HepG2 (cell line): Measurements from ENCODE around the gene PLS1. TPM values are rescaled to one million over a fixed set of nuclear protein-coding genes. Genes with fewer than 3 reads are reported as not detected.

ENCODE experiments used
- ATAC-seq: fragments of 200-7000 bp; cut with Tn5 transposase; 3 replicates; pipeline ENCODE4 v1.9.1; 2020; ENCODE audit warnings: mild to moderate bottlenecking, moderate library complexity
- BruUV-seq: library from RNA; stranded (reverse); fragments of 400-500 nt; replicated peaks from 2 replicates; lab custom pipeline; 2021; lab: Mats Ljungman, UMichigan
- CTCF ChIA-PET: fragments of 300-600 bp; formaldehyde crosslinking; extraction: SDS; loops from one replicate; lab custom pipeline; 2021; ENCODE audit warnings: low total read pairs, inconsistent platforms, low intra/inter-chr PET ratio; lab: Yijun Ruan, JAX
- POLR2A ChIA-PET: fragments of 350-600 bp; sonication (Branson Sonifier 250); formaldehyde crosslinking; loops from one replicate; lab custom pipeline; 2020; ENCODE audit warnings: antibody characterized with exemption, inconsistent platforms; lab: Yijun Ruan, JAX
- DNase-seq: peaks from one replicate; pipeline ENCODE4 v3.0.0-alpha.2; 2015; ENCODE audit warnings: low spot score
- FAIRE-seq: peaks from 3 replicates; lab custom pipeline; 2011; peaks lifted over from hg19 to GRCh38; lab: Jason Lieb, UNC
- H2AFZ ChIP-seq: one replicate; pipeline ENCODE4 v1.6.1; 2011; ENCODE audit warnings: low read length, inconsistent platforms
- H3K27ac ChIP-seq: fragments of 300-600 bp; 3 replicates; pipeline ENCODE4 v1.8.0; 2011; ENCODE audit warnings: mixed run types, mild to moderate bottlenecking, mixed read lengths, low read length, inconsistent platforms; ENCODE audit not compliant: insufficient read depth; ENCODE audit errors: extremely low read length
- H3K27me3 ChIP-seq, 2 experiments: fragments of 200-600 bp in 1 of 2; 2 replicates in 1 of 2; 3 replicates in 1 of 2; pipeline versions ENCODE4 v1.6.0 to v1.8.0; 2011; ENCODE audit warnings: low read length in 2 of 2, mild to moderate bottlenecking in 2 of 2, moderate library complexity in 2 of 2, inconsistent platforms in 1 of 2; ENCODE audit not compliant: insufficient read depth in 2 of 2, control insufficient read depth in 1 of 2
- H3K36me3 ChIP-seq, 2 experiments: fragments of 200-600 bp in 1 of 2; replicated peaks in 1 of 2; 2 replicates in 1 of 2; 3 replicates in 1 of 2; pipeline versions ENCODE4 v1.5.1 to v1.8.0; 2011; ENCODE audit warnings: low read length in 2 of 2, inconsistent platforms in 1 of 2; ENCODE audit not compliant: insufficient read depth in 2 of 2, control insufficient read depth in 1 of 2
- H3K4me1 ChIP-seq: 2 replicates; pipeline ENCODE4 v1.5.1; 2012; ENCODE audit warnings: low read length, inconsistent platforms; ENCODE audit not compliant: insufficient read depth
- H3K4me2 ChIP-seq: 2 replicates; pipeline ENCODE4 v1.6.0; 2011; ENCODE audit warnings: low read depth, low read length, inconsistent platforms
- H3K4me3 ChIP-seq, 3 experiments: fragments of 200-600 bp in 1 of 3; sonication (generic), shearing (Covaris generic) in 1 of 3; replicated peaks in 1 of 3; 2 replicates each; pipeline ENCODE4 v1.5.1; 2011 to 2016; ENCODE audit warnings: low read length in 3 of 3, inconsistent platforms in 2 of 3, low read depth in 2 of 3, mild to moderate bottlenecking in 2 of 3, control low read depth in 1 of 3, mixed read lengths in 1 of 3; ENCODE audit not compliant: insufficient read depth in 1 of 3
- H3K79me2 ChIP-seq: one replicate; pipeline ENCODE4 v1.6.1; 2011; ENCODE audit warnings: low read length, inconsistent platforms; ENCODE audit not compliant: insufficient read depth
- H3K9ac ChIP-seq: 2 replicates; pipeline ENCODE4 v1.6.0; 2011; ENCODE audit warnings: mild to moderate bottlenecking, low read depth, low read length, inconsistent platforms; ENCODE audit not compliant: insufficient read depth
- H3K9me3 ChIP-seq: 2 replicates; pipeline ENCODE4 v1.5.1; 2012; ENCODE audit warnings: mild to moderate bottlenecking, low read length
- H4K20me1 ChIP-seq: 2 replicates; pipeline ENCODE4 v1.6.0; 2011; ENCODE audit warnings: inconsistent platforms, mild to moderate bottlenecking, low read length, moderate library complexity; ENCODE audit not compliant: insufficient read depth
- CENPT ChIP-seq: sonication (generic); formaldehyde crosslinking; IDR thresholded peaks from 2 replicates; pipeline ENCODE4 v1.8.0; 2022; ENCODE audit warnings: low read depth, mild to moderate bottlenecking, moderate library complexity, missing genetic modification reagents
- FOSL2 ChIP-seq: sonication (generic); formaldehyde crosslinking; IDR thresholded peaks from 2 replicates; pipeline ENCODE4 v1.4.0; 2020; ENCODE audit warnings: missing genetic modification reagents
- NCOA1 ChIP-seq: sonication (generic); formaldehyde crosslinking; IDR thresholded peaks from 2 replicates; pipeline ENCODE4 v1.9.0; 2021; ENCODE audit warnings: missing genetic modification reagents
- NFIC ChIP-seq: IDR thresholded peaks from 2 replicates; pipeline ENCODE4 v1.6.1; 2012; ENCODE audit warnings: mild to moderate bottlenecking, low read length, inconsistent platforms
- SRSF9 ChIP-seq: fragments of 200-400 bp; formaldehyde crosslinking; IDR thresholded peaks from 2 replicates; pipeline ENCODE4 v1.6.1; 2018; ENCODE audit warnings: borderline replicate concordance, mild to moderate bottlenecking, low read depth, low read length; ENCODE audit not compliant: insufficient read depth, poor library complexity, severe bottlenecking
- XBP1 ChIP-seq: sonication (generic); formaldehyde crosslinking; IDR thresholded peaks from 2 replicates; pipeline ENCODE4 v1.5.0; 2020; ENCODE audit warnings: missing genetic modification reagents
- ZNF629 ChIP-seq: sonication (generic); formaldehyde crosslinking; conservative IDR thresholded peaks from 2 replicates; pipeline ENCODE4 v1.5.0; 2020; ENCODE audit warnings: missing genetic modification reagents
- ZSCAN29 ChIP-seq: sonication (generic); formaldehyde crosslinking; conservative IDR thresholded peaks from 2 replicates; pipeline ENCODE4 v1.4.0; 2020; ENCODE audit warnings: mild to moderate bottlenecking, missing genetic modification reagents
- WGBS: methylation state at CpG from one replicate; pipeline ENCODE4 v1.1.6; 2017; ENCODE audit warnings: low lambda C conversion rate; 5-methylcytosine and 5-hydroxymethylcytosine counted together
- in situ Hi-C: cut with HindIII; loops from 2 replicates; pipeline ENCODE4 v1.10.0; 2017; ENCODE audit warnings: low pct_unique_long_range_greater_than_20kb; ENCODE audit not compliant: extremely low pct_ligation_motif_present
- intact Hi-C: fragments of 100-400 bp; cut with micrococcal nuclease; formaldehyde crosslinking; loops from one replicate; pipeline ENCODE4 v1.10.0; 2022; ENCODE audit not compliant: unreplicated experiment
- polyA plus RNA-seq, 8 experiments: library from polyadenylated mRNA; depleted of rRNA in 3 of 8; stranded (reverse) in 7 of 8; unstranded in 1 of 8; fragments of >200 nt; fragmentation: Illumina TruSeq in 4 of 8; extraction: Trizol in 4 of 8; gene quantifications; 2 replicates each; pipeline versions ENCODE4 v1.2.1 to v1.2.3, GENCODE V29; 2011 to 2016; ENCODE audit warnings: low read depth in 4 of 8, missing spikeins in 1 of 8, mixed read lengths in 1 of 8; ENCODE audit not compliant: insufficient read depth in 1 of 8
- total RNA-seq, 5 experiments: library from RNA; depleted of rRNA; stranded (reverse); fragments of >200 nt; fragmentation: Illumina TruSeq; extraction: Trizol; gene quantifications; 2 replicates each; pipeline ENCODE4 v1.2.3, GENCODE V29; 2016; ENCODE audit warnings: low read depth in 1 of 5
- TF ChIP-seq, protein P1 (sequence below): sonication (generic); formaldehyde crosslinking; IDR thresholded peaks from 2 replicates; pipeline ENCODE4 v1.9.0; 2021; ENCODE audit warnings: mild to moderate bottlenecking, missing genetic modification reagents

PLS1 gene
- total and polyA plus RNA-seq, 2 of the 13 experiments (the other 11 are each of a cell fraction or from before 2014, with no cell fraction given) = 11.2 to 21.1 TPM

DNA sequence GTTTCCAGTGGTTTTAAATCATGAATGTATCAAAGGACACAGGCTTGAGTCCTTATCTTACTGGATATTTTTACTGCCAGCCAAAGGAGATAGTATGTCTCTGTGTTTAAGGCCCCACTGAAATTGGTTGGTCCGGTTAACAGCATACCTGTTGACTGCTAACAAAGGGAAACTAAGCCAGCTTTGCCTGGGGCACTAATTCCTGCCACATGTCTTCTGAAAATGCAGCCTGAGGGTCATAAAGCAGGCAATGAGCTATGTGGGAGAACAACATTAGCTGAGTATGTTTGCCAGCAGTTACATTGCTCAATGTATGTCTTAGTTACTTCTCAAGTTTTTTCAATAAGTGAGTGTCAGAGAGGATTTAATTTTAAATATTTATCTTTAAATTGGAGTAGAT is 12.4 kb downstream of the PLS1 start:
- ATAC-seq (no peak), FAIRE-seq (no peak), DNase-seq (no peak)
- no peak overlapping the region for H3K27ac ChIP-seq
- H3K79me2 ChIP-seq = peaks cover 2% of the 10 kb centered on the region
- H3K27me3 ChIP-seq = no peaks in the 10 kb centered on the region
- intact Hi-C loops (no loop called here), in situ Hi-C loops (no loop called here)
- H3K4me2 ChIP-seq = no peak overlapping the region
- no peaks in the 10 kb centered on the region for H3K9me3 ChIP-seq
- no peaks in the 10 kb centered on the region for H4K20me1 ChIP-seq
- CTCF ChIA-PET = no interaction called here
- no peak overlapping the region for H3K4me3 ChIP-seq
- TF ChIP-seq, protein P1, sequence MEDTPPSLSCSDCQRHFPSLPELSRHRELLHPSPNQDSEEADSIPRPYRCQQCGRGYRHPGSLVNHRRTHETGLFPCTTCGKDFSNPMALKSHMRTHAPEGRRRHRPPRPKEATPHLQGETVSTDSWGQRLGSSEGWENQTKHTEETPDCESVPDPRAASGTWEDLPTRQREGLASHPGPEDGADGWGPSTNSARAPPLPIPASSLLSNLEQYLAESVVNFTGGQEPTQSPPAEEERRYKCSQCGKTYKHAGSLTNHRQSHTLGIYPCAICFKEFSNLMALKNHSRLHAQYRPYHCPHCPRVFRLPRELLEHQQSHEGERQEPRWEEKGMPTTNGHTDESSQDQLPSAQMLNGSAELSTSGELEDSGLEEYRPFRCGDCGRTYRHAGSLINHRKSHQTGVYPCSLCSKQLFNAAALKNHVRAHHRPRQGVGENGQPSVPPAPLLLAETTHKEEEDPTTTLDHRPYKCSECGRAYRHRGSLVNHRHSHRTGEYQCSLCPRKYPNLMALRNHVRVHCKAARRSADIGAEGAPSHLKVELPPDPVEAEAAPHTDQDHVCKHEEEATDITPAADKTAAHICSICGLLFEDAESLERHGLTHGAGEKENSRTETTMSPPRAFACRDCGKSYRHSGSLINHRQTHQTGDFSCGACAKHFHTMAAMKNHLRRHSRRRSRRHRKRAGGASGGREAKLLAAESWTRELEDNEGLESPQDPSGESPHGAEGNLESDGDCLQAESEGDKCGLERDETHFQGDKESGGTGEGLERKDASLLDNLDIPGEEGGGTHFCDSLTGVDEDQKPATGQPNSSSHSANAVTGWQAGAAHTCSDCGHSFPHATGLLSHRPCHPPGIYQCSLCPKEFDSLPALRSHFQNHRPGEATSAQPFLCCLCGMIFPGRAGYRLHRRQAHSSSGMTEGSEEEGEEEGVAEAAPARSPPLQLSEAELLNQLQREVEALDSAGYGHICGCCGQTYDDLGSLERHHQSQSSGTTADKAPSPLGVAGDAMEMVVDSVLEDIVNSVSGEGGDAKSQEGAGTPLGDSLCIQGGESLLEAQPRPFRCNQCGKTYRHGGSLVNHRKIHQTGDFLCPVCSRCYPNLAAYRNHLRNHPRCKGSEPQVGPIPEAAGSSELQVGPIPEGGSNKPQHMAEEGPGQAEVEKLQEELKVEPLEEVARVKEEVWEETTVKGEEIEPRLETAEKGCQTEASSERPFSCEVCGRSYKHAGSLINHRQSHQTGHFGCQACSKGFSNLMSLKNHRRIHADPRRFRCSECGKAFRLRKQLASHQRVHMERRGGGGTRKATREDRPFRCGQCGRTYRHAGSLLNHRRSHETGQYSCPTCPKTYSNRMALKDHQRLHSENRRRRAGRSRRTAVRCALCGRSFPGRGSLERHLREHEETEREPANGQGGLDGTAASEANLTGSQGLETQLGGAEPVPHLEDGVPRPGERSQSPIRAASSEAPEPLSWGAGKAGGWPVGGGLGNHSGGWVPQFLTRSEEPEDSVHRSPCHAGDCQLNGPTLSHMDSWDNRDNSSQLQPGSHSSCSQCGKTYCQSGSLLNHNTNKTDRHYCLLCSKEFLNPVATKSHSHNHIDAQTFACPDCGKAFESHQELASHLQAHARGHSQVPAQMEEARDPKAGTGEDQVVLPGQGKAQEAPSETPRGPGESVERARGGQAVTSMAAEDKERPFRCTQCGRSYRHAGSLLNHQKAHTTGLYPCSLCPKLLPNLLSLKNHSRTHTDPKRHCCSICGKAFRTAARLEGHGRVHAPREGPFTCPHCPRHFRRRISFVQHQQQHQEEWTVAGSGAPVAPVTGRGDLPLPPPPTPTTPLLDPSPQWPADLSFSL (CRISPR knock-in tag) = no peak
- TF ChIP-seq ZNF629 (CRISPR knock-in tag) (no peak), ZSCAN29 (CRISPR knock-in tag) (no peak), NCOA1 (CRISPR knock-in tag) (no peak), CENPT (CRISPR knock-in tag) (no peak), NFIC (no peak), FOSL2 (CRISPR knock-in tag) (no peak), SRSF9 (no peak), XBP1 (no peak)
- TF ChIP-seq, all 625 proteins: peak for 0
- 100% methylated on average over 1 of the region's 1 CpG for whole genome bisulfite sequencing
- H3K4me1 ChIP-seq = no peaks in the 10 kb centered on the region
- no TSS peak for BruUV-seq
- H2AFZ ChIP-seq = no peak overlapping the region
- POLR2A ChIA-PET = no interaction called here
- no peaks in the 10 kb centered on the region for H3K36me3 ChIP-seq
- H3K9ac ChIP-seq = no peak overlapping the region
